Stimulated activated naive B cell treated with anti-CD40 and anti-IgM and Interleukin-4, amounts not matched to agents 10 μg/mL and 1 μg/mL and 100 μg/mL, for 72 hours (primary cell): ENCODE results near the gene THRA.

Experiments used
- ATAC-seq, 2 donors: fragments of 150-1000 bp; cut with Tn5 transposase; replicated peaks; 2 replicates each; pipeline ENCODE4 v1.10.0; 2021; ENCODE audit warnings: moderate library complexity in 1 of 2
- DNase-seq: peaks from one replicate; pipeline ENCODE4 v3.0.0; 2021
- H3K27ac Mint-ChIP-seq: one replicate; pipeline ENCODE4 v1.8.0; 2022; ENCODE audit warnings: mild to moderate bottlenecking, mixed read lengths
- H3K27me3 Mint-ChIP-seq, 2 donors: one replicate each; pipeline ENCODE4 v1.8.0; 2022; ENCODE audit warnings: mixed read lengths in 2 of 2
- H3K36me3 Mint-ChIP-seq, 2 donors: one replicate each; pipeline ENCODE4 v1.8.0; 2022; ENCODE audit warnings: mixed read lengths in 2 of 2, mild to moderate bottlenecking in 1 of 2
- H3K4me1 Mint-ChIP-seq, 2 donors: one replicate each; pipeline ENCODE4 v1.8.0; 2022; ENCODE audit warnings: mixed read lengths in 2 of 2, mild to moderate bottlenecking in 1 of 2
- H3K4me3 Mint-ChIP-seq, 2 donors: one replicate each; pipeline ENCODE4 v1.8.0; 2022; ENCODE audit warnings: mild to moderate bottlenecking in 2 of 2, mixed read lengths in 2 of 2, moderate library complexity in 1 of 2
- H3K9me3 Mint-ChIP-seq, 2 donors: one replicate each; pipeline ENCODE4 v1.8.0; 2022; ENCODE audit warnings: mixed read lengths in 2 of 2, mild to moderate bottlenecking in 1 of 2

The THRA gene

DNA sequence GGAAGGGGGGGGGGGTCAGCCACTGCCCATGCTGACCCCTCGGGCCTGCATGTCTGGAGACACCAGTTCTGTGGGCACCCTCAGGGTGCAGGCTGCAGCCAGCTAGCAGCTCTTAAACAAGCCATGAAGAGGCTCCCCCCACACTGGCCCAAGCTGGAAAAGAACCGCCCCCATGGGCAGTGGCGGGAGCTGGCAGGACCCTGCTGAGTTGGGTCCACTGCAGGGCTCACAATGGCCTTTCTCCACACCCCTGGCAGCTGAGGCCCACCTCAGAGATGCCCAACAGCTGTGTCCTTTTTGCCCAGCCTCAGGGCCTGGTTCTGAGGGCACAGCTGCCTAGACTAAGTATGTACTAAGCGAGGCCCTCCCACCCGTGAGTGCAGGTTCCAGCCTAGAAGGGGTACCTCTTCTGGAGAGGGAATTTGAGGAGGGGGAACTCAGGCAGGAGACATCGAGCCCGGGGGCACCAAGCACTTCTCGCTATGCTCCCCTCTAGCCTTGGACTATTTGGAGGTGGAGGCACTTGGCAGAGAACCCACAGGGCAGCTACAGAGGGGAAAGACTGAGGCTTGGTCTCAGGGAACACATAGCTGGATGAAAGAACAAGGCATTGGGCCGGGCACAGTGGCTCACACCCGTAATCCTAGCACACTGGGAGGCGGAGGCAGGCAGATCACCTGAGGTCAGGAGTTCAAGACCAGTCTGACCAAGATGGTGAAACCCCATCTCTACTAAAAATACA, 3.2 kb downstream of the THRA start:
- no peak overlapping the region for H3K4me3 Mint-ChIP-seq
- H3K4me1 Mint-ChIP-seq = peaks cover 54 to 74% of the 10 kb centered on the region in 2 donors
- no peak overlapping the region for H3K27ac Mint-ChIP-seq
- no peaks in the 10 kb centered on the region for H3K36me3 Mint-ChIP-seq
- DNase-seq (no peak), ATAC-seq (no peak)
- H3K9me3 Mint-ChIP-seq = no peaks in the 10 kb centered on the region
- peaks cover 0 to 7% of the 10 kb centered on the region in 2 donors for H3K27me3 Mint-ChIP-seq

DNA sequence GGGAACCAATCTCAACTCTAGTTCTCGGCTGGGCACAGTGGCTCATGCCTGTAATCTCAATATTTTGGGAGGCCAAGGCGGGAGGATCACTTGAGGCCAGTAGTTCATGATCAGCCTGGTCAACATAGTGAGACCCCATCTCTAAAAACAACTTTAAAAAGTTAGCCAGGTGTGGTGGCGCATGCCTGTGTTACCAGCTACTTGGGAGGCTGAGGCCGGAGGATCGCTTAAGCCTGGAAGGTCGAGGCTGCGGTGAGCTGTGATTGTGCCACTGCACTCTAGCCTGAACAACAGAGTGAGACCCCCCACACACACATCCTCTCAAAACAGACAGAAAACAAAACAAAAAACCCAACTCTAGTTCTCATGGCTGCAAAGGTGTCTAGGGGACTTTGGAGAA, 4.9 kb downstream of the THRA start:
- peak overlapping the region in 1 of 2 donors; percentile 92 for H3K4me3 Mint-ChIP-seq
- DNase-seq (no peak), ATAC-seq (no peak)
- H3K27me3 Mint-ChIP-seq = no peaks in the 10 kb centered on the region
- H3K9me3 Mint-ChIP-seq = no peaks in the 10 kb centered on the region
- peaks cover 56 to 82% of the 10 kb centered on the region in 2 donors for H3K4me1 Mint-ChIP-seq
- no peaks in the 10 kb centered on the region for H3K36me3 Mint-ChIP-seq
- H3K27ac Mint-ChIP-seq = peak overlapping the region; percentile 86

DNA sequence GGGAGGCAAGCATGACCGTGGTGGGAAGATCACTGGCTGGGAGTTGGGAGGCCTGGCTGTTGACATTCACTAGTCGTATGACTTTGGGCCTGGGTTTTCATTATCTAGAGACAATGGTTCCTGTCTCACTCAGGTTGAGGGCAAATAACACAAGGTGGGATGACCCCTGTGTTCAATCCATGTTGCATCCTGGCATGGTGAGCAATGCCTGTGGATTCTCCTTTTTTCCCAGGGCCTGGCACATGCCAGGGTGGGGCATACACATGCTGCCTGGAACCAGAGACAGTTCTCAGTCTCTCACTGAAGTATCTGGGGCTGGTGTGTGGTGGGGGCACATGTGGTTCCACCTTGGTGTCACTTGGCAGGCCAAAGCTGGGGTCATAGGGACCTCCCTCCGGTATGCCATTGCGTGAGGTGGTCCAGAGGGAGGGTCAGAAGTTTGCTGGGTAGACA, 5.4 kb downstream of the THRA start:
- Mint-ChIP-seq H3K27me3 (no peaks in the 10 kb centered on the region), H3K9me3 (no peaks in the 10 kb centered on the region), H3K36me3 (no peaks in the 10 kb centered on the region), H3K27ac (peak overlapping the region; percentile 86), H3K4me1 (peaks cover 57 to 86% of the 10 kb centered on the region in 2 donors), H3K4me3 (peak overlapping the region; percentile 88 to 92)
- ATAC-seq (no peak), DNase-seq (no peak)

DNA sequence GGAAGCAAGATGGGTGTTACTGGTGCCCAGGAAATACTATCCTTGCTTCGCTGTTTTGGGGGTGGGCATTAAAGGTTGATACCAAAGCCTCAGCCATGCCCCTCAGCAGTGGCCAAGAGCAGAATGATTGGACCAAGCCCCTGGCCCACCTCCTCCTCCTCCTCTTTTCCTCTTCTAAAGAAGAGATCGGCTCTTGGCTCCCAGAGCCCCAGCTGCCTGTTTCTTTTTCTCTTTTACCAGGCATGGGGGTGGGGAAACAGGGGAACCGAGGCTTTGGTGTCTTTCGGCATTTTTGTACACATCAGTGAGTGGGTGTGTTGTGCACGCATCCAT, 5.8 kb downstream of the THRA start:
- Mint-ChIP-seq H3K27me3 (no peaks in the 10 kb centered on the region), H3K36me3 (no peaks in the 10 kb centered on the region), H3K27ac (peak overlapping the region; percentile 86), H3K9me3 (no peaks in the 10 kb centered on the region), H3K4me3 (peak overlapping the region; percentile 88 to 92), H3K4me1 (peaks cover 55 to 82% of the 10 kb centered on the region in 2 donors)
- DNase-seq = no peak
- no peak for ATAC-seq

DNA sequence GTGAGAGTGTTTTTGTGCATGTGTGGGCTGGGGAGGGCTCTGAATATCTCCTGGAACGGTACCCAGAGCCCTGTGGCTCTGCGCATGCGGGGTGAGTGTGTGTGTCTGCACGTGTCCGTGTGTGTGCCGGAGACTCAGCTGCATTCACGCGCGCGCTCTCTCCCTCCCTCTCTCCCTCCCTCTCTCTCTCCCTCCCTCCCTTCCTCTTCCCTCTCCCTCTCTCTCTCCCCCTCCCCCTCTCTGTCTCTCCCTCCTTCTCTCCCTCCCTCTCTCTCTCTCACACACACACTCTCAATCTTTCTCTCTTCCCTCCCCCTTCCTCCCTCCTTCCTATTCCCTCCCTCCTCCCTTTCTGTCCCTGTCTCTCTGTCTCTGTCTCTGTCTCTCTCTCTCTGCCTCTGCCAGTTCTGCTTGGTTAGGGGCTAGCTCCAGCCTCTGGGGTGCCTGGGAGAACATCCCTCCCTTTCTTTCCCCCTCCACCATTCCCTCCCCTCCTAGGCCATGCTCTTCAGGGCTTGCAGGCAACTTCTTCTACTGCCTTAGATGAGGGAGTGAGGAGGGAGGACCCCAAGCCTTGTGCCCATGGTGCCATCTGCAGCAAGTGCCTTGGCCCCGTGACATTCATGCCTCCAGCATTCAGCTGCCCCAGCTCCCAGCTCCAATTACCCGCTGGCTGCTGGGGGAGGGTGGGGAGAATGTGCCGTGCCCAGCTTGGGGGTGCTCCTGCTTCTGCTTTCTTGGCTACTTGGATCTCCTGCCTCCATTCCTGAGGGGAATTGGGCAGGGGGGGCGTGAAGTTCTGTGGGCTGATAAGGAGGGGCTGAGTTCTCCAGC, 6.4 kb downstream of the THRA start:
- H3K27me3 Mint-ChIP-seq = no peaks in the 10 kb centered on the region
- H3K4me1 Mint-ChIP-seq = peaks cover 49 to 76% of the 10 kb centered on the region in 2 donors
- peak; percentile 71 to 79 for ATAC-seq

DNA sequence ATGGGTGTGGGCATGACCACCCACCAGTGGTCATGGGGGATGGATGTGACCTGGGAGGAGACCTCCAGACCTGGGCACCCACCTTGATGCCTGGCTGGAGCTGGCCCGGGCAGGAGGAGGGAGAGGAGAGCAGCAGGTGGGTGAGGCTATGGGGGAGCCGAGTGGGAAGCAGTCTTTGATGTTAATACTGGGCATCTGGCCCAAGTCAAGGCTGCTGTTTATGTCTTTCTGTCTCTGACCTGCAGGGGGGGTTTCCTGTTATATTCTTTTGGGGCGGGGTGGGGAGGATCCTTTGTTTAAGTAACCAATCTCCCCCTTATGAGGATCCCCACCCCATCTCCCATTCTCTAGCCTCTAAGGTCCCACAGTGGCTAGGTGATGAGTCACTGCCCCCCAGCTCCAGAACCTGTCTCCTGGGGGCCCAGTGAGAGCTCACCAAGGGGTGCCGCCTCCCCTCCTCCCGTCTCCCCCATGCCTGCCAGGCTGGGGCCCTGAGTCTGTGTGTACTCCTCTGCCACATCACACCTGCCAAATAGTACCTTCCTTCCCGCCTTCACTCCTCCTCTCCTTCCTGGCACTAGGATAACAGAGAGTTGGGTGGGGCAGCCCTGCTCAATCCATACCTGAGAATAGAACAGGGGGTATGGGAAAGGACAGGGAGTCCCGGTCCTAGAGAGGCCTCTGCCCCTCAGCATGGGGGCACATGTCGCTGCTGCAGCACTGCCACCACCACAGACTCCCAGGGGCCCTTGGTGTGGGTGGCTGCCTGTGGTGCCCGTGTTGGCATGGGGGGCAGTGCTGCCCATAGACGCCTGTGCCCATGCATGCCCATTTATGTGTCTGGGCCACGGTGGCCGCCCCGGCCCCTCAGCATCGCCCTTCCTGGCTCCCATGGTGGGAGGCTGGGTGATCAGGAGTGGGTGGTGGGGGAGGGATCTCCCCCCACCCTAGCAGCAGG, 7.3 kb downstream of the THRA start:
- Mint-ChIP-seq H3K9me3 (no peaks in the 10 kb centered on the region), H3K4me1 (peaks cover 49 to 73% of the 10 kb centered on the region in 2 donors), H3K36me3 (no peaks in the 10 kb centered on the region), H3K27ac (peak overlapping the region; percentile 59), H3K27me3 (no peaks in the 10 kb centered on the region), H3K4me3 (peak overlapping the region; percentile 88 to 92)
- peak; percentile 38 to 43 for ATAC-seq
- no peak for DNase-seq

More for the DNA sequence above, 6.4 kb downstream of the THRA start:
- Mint-ChIP-seq H3K4me3 (peak overlapping the region; percentile 88 to 92), H3K27ac (peak overlapping the region; percentile 86), H3K36me3 (no peaks in the 10 kb centered on the region), H3K9me3 (no peaks in the 10 kb centered on the region)
- peak; percentile 59 for DNase-seq

DNA sequence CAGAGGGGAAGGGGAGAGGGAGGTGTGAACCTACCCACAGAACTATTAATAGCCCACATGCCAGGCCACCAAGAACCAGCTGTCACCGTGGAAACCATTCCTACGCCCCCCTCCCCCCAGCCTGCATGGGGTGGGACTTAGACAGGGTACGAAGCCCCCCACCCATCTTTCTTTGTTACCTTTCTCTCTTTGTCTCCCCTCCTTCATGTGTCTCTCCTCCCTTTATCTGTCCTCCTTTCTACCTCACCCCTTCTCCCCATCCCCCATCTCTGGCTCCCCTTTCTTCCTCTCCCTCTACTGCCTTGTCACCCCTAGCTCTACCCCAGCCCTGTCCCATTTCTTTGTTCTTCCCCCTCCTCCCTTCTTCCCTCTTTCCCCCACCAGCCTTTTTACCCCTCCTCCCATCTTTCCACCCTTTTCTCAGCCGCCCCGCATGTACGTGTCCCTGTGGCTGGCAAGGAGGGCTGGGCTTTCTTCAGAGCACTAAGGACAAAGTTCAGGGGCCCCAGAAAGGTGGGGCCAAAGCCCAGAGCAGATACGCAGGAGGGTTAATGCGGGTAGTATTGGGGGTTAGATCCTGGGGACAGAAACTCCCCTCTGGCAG, 8.0 kb downstream of the THRA start:
- no peak overlapping the region for H3K4me3 Mint-ChIP-seq

DNA sequence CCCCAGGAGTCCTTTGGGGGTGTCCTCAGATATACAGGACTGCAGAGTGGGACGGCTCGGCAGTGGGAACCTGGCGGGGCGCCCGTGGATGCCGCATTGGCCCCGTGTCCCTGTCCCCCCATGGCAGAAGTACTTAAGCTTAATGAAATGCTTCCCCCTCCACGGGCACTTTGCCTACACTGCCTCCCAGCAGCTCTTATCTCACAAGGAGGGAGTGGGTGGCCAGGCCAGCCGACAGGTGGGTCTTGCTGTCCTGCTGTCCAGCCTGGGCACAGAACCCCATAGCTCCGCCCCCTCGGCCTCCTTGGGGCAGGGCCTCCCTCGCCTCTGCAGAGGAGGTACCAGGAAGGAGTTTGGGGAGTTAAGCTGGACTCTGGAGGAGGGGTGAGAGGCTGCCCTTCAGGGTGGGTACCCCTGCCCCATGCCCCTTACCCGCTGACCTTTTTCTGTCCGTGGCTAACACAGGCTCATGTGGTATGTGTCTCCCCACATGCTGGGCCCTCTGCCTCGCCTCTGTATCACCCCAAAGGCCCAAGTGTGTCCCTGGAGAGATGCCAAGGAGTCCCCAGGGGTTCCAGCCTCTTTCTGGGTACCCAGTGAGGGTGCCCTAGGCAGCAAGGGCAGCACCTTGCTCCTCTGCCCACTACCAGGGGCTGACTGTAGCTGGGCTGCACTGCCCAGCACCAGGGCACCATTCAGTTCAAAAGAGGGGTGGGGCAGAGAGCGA, 8.7 kb downstream of the THRA start:
- no peaks in the 10 kb centered on the region for H3K36me3 Mint-ChIP-seq
- no peak overlapping the region for H3K4me3 Mint-ChIP-seq
- peaks cover 55 to 79% of the 10 kb centered on the region in 2 donors for H3K4me1 Mint-ChIP-seq
- no peaks in the 10 kb centered on the region for H3K27me3 Mint-ChIP-seq
- DNase-seq = no peak
- H3K27ac Mint-ChIP-seq = peak overlapping the region; percentile 25
- ATAC-seq = no peak
- no peaks in the 10 kb centered on the region for H3K9me3 Mint-ChIP-seq

More for the DNA sequence above, 8.0 kb downstream of the THRA start:
- Mint-ChIP-seq H3K36me3 (no peaks in the 10 kb centered on the region), H3K27me3 (no peaks in the 10 kb centered on the region), H3K27ac (no peak overlapping the region), H3K9me3 (no peaks in the 10 kb centered on the region), H3K4me1 (peaks cover 52 to 75% of the 10 kb centered on the region in 2 donors)
- DNase-seq (no peak), ATAC-seq (no peak)

DNA sequence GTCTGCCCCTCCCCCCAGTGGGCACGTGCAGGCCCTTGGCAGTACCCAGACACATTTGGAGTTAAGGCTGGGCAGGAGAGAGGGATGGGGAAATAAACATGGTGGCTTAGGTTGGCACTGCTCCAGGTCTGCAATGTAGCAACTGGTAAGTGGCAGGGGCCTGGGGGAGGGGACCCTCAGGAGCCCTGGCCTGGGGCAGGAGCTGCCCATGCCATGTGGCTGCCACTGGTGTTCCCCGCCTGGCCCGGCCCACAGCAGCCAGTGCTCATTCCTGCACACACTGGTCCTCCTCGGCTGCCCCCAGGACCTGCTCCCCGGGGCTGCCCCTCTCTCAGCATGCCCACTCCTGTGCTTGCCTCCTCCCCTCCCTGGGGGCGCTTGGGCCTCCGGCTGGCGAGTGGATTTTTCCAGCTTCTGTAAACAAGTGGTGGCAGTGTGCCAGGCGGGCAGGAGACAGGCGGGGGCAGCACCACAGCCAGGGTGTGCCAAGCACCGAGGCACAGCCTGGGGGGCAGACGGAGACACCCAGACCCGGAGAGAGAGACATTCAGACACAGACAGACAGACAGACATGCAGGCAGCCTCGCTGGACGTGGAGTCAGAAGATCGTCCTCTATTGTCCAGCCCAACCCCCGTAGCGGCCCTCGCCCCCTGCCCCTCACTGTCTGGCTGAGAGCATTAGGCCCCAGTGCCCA, 9.4 kb downstream of the THRA start:
- no peaks in the 10 kb centered on the region for H3K27me3 Mint-ChIP-seq
- DNase-seq (no peak), ATAC-seq (no peak)
- H3K4me1 Mint-ChIP-seq = peaks cover 55 to 77% of the 10 kb centered on the region in 2 donors
- no peak overlapping the region for H3K4me3 Mint-ChIP-seq
- no peaks in the 10 kb centered on the region for H3K9me3 Mint-ChIP-seq
- H3K27ac Mint-ChIP-seq = no peak overlapping the region
- H3K36me3 Mint-ChIP-seq = no peaks in the 10 kb centered on the region

DNA sequence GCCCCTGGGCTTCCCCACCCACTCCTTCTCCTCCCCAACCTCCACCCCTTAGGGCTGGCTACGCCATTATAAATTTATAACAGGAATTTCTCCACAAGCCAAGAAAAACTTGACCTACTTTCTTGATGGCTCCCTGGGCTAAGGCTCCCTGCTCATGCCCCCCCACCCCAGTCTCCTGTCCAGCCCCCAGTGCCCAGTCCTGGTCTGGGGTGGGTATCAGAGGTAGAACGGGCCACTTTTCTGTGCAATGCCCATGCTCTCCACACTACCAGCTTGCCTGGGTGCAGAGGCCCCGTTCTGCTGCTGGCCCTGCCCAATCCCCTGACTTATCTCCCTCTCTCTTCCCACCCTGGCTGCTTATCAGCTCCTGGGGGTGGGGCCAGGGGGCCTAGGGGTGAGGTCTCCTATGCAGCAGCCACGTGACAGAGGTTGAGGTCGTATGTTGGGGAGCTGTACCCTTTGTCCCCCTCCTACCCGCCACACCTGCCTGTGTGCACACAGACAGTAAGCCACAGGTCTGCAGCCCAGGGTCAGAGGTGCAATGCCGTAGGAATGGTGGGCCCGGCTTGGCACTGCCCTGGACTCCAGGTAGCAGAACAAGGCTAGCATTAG, 10.1 kb downstream of the THRA start:
- H3K9me3 Mint-ChIP-seq = no peaks in the 10 kb centered on the region
- DNase-seq = no peak
- no peaks in the 10 kb centered on the region for H3K27me3 Mint-ChIP-seq
- H3K36me3 Mint-ChIP-seq = no peaks in the 10 kb centered on the region
- ATAC-seq = no peak
- no peak overlapping the region for H3K4me3 Mint-ChIP-seq
- peak overlapping the region; percentile 37 for H3K27ac Mint-ChIP-seq
- H3K4me1 Mint-ChIP-seq = peaks cover 52 to 71% of the 10 kb centered on the region in 2 donors

DNA sequence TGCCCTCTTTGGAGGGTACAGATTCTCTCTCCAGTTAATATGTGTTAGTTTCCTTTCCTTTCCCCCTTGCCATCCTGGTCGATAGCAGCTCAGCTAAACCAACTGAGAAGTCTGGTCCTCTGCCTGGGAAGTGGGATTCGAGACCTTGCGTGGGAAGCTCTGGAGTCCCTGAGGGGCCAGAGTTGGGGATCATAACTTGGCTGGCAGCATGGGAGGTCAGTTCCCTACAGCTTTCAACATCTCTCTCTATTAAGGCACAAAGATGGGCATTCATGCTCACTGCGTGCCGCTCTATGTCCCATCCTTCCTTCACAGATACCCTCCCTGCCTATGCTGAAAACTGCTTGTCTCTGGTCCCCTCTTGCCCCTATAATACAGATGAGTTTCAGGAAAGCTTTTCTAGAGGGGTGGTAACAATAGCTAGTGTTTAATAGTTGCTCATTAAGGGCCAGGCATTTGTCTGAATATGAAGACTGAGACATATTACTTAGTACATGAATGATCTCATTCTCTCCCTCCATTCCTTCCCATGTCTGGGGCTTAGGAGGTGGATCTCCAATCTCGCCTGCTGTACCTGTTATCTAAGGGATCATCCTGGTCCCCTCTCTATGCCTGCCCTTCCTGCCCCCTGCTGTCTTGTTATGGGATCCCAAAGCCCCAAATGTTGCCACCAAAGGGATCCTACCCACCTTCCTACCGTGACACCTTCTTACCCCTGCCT, 10.8 kb downstream of the THRA start:
- Mint-ChIP-seq H3K27me3 (no peaks in the 10 kb centered on the region), H3K27ac (no peak overlapping the region), H3K4me1 (peaks cover 44 to 63% of the 10 kb centered on the region in 2 donors), H3K4me3 (no peak overlapping the region), H3K36me3 (no peaks in the 10 kb centered on the region), H3K9me3 (no peaks in the 10 kb centered on the region)
- DNase-seq = no peak
- no peak for ATAC-seq

DNA sequence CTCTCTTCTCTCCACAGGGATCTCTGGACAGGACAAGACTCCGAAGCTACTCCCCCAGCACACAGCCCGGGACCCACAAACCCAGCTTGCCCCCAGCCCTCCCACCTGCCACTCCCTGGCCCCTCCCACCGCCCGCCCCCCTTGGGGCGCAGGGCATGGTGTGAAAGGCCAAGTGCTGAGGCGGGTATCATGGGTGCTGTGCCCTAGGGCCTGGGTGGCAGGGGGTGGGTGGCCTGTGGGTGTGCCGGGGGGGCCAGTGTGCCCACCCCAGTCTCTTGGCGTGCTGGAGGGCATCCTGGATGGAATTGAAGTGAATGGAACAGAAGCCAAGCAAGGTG, 11.4 kb downstream of the THRA start:
- DNase-seq (no peak), ATAC-seq (no peak)
- Mint-ChIP-seq H3K36me3 (no peaks in the 10 kb centered on the region), H3K4me3 (no peak overlapping the region), H3K27me3 (no peaks in the 10 kb centered on the region), H3K27ac (no peak overlapping the region), H3K9me3 (no peaks in the 10 kb centered on the region), H3K4me1 (peaks cover 39 to 58% of the 10 kb centered on the region in 2 donors)
